H9 (cell line): ENCODE measurements around the gene KRT35. TPM values are rescaled to one million over a fixed set of nuclear protein-coding genes. Genes with fewer than 3 reads are reported as not detected.

Experiments used
- DNase-seq: peaks from one replicate; pipeline ENCODE4 v3.0.0-alpha.2; 2017
- H2AFZ ChIP-seq: one replicate; pipeline ENCODE4 v1.6.1; 2013; ENCODE audit warnings: mild to moderate bottlenecking, low read length, control low read depth, moderate library complexity
- H2AK5ac ChIP-seq: 2 replicates; pipeline ENCODE4 v1.6.1; 2013; ENCODE audit warnings: low read length, control low read depth, mixed read lengths; ENCODE audit not compliant: insufficient read length
- H2BK120ac ChIP-seq: one replicate; pipeline ENCODE4 v1.6.1; 2013; ENCODE audit warnings: low read depth, mild to moderate bottlenecking, low read length, control low read depth, inconsistent platforms; ENCODE audit not compliant: poor library complexity, severe bottlenecking
- H2BK12ac ChIP-seq: 2 replicates; pipeline ENCODE4 v1.6.1; 2013; ENCODE audit warnings: low read length, control low read depth, mixed read lengths, low read depth; ENCODE audit not compliant: insufficient read length
- H2BK15ac ChIP-seq: 2 replicates; pipeline ENCODE4 v1.6.1; 2013; ENCODE audit warnings: low read depth, low read length, control low read depth
- H2BK20ac ChIP-seq: one replicate; pipeline ENCODE4 v1.6.1; 2013; ENCODE audit warnings: low read depth, mild to moderate bottlenecking, low read length, control low read depth, inconsistent platforms; ENCODE audit not compliant: poor library complexity, severe bottlenecking
- H2BK5ac ChIP-seq: 2 replicates; pipeline ENCODE4 v1.6.1; 2013; ENCODE audit warnings: low read length, control low read depth, mixed read lengths; ENCODE audit not compliant: insufficient read length
- H3K14ac ChIP-seq: 2 replicates; pipeline ENCODE4 v1.6.1; 2013; ENCODE audit warnings: low read length, control low read depth; ENCODE audit not compliant: insufficient read depth
- H3K18ac ChIP-seq: 2 replicates; pipeline ENCODE4 v1.6.1; 2013; ENCODE audit warnings: low read depth, mild to moderate bottlenecking, mixed read lengths, low read length, control low read depth; ENCODE audit not compliant: insufficient read length
- H3K23ac ChIP-seq: 2 replicates; pipeline ENCODE4 v1.6.1; 2013; ENCODE audit warnings: low read length, control low read depth, mixed read lengths, low read depth; ENCODE audit not compliant: insufficient read length
- H3K23me2 ChIP-seq: 2 replicates; pipeline ENCODE4 v1.6.1; 2013; ENCODE audit warnings: low read depth, mild to moderate bottlenecking, mixed read lengths, low read length, control low read depth; ENCODE audit not compliant: insufficient read length, poor library complexity, severe bottlenecking
- H3K27ac ChIP-seq: 2 replicates; pipeline ENCODE4 v1.5.1; 2013; ENCODE audit warnings: low read length, control low read depth, mixed read lengths, low read depth; ENCODE audit not compliant: insufficient read length
- H3K27me3 ChIP-seq: 2 replicates; pipeline ENCODE4 v1.6.1; 2013; ENCODE audit warnings: low read length, control low read depth, inconsistent platforms; ENCODE audit not compliant: insufficient read depth
- H3K4ac ChIP-seq: 2 replicates; pipeline ENCODE4 v1.6.1; 2013; ENCODE audit warnings: low read depth, mild to moderate bottlenecking, control low read depth, inconsistent platforms, low read length, moderate library complexity
- H3K4me1 ChIP-seq: 2 replicates; pipeline ENCODE4 v1.6.1; 2013; ENCODE audit warnings: low read length, control low read depth, inconsistent platforms; ENCODE audit not compliant: insufficient read depth
- H3K4me2 ChIP-seq: 2 replicates; pipeline ENCODE4 v1.6.1; 2013; ENCODE audit warnings: low read length, control low read depth, mixed read lengths; ENCODE audit not compliant: insufficient read length, insufficient read depth
- H3K56ac ChIP-seq: 2 replicates; pipeline ENCODE4 v1.6.1; 2013; ENCODE audit warnings: low read depth, mild to moderate bottlenecking, mixed read lengths, low read length, control low read depth; ENCODE audit not compliant: insufficient read length
- H3K79me1 ChIP-seq: 2 replicates; pipeline ENCODE4 v1.6.1; 2013; ENCODE audit warnings: low read depth, mild to moderate bottlenecking, moderate library complexity, low read length, control low read depth, inconsistent platforms; ENCODE audit not compliant: insufficient read depth, poor library complexity, severe bottlenecking
- H3K79me2 ChIP-seq: 2 replicates; pipeline ENCODE4 v1.6.1; 2013; ENCODE audit warnings: low read length, control low read depth, inconsistent platforms; ENCODE audit not compliant: insufficient read depth
- H3K9ac ChIP-seq: 2 replicates; pipeline ENCODE4 v1.6.1; 2013; ENCODE audit warnings: low read length, control low read depth, mixed read lengths; ENCODE audit not compliant: insufficient read length; ENCODE audit errors: extremely low read depth
- H3K9me3 ChIP-seq: one replicate; pipeline ENCODE4 v1.6.1; 2013; ENCODE audit warnings: low read depth, low read length, inconsistent platforms; ENCODE audit not compliant: control insufficient read depth
- H3T11ph ChIP-seq: one replicate; pipeline ENCODE4 v1.6.1; 2013; ENCODE audit warnings: mild to moderate bottlenecking, low read length, control low read depth, inconsistent platforms
- H4K20me1 ChIP-seq: one replicate; pipeline ENCODE4 v1.6.1; 2013; ENCODE audit not compliant: control insufficient read depth, insufficient read length, insufficient read depth
- H4K5ac ChIP-seq: 2 replicates; pipeline ENCODE4 v1.6.1; 2013; ENCODE audit warnings: low read depth, mild to moderate bottlenecking, mixed read lengths, low read length, control low read depth; ENCODE audit not compliant: insufficient read length
- H4K8ac ChIP-seq: replicated peaks from 2 replicates; pipeline ENCODE4 v1.6.1; 2013; ENCODE audit warnings: low read length, control low read depth, mixed read lengths, low read depth; ENCODE audit not compliant: insufficient read length
- H4K91ac ChIP-seq: 2 replicates; pipeline ENCODE4 v1.6.1; 2013; ENCODE audit warnings: low read depth, mild to moderate bottlenecking, moderate library complexity, mixed read lengths, low read length, control low read depth; ENCODE audit not compliant: insufficient read length
- H3K27ac Mint-ChIP-seq, 3 experiments: 2 replicates in 2 of 3; 3 replicates in 1 of 3; pipeline ENCODE4 v1.8.0; 2020 to 2021; ENCODE audit warnings: mixed read lengths in 3 of 3, mild to moderate bottlenecking in 1 of 3, moderate library complexity in 1 of 3
- H3K27me3 Mint-ChIP-seq: 2 replicates; pipeline ENCODE4 v1.8.0; 2021; ENCODE audit warnings: low read depth, mild to moderate bottlenecking, moderate library complexity, mixed read lengths
- H3K36me3 Mint-ChIP-seq, 3 experiments: 2 replicates in 2 of 3; 3 replicates in 1 of 3; pipeline ENCODE4 v1.8.0; 2020 to 2021; ENCODE audit warnings: low read depth in 3 of 3, mixed read lengths in 3 of 3; ENCODE audit not compliant: insufficient read depth in 1 of 3
- H3K4me1 Mint-ChIP-seq, 2 experiments: 2 replicates each; pipeline ENCODE4 v1.8.0; 2020; ENCODE audit warnings: mixed read lengths in 2 of 2
- H3K4me3 Mint-ChIP-seq, 2 experiments: 2 replicates in 1 of 2; 3 replicates in 1 of 2; pipeline ENCODE4 v1.8.0; 2020 to 2021; ENCODE audit warnings: mild to moderate bottlenecking in 2 of 2, mixed read lengths in 2 of 2, moderate library complexity in 1 of 2
- H3K9me3 Mint-ChIP-seq, 2 experiments: 2 replicates in 1 of 2; 3 replicates in 1 of 2; pipeline ENCODE4 v1.8.0; 2020; ENCODE audit warnings: mild to moderate bottlenecking in 2 of 2, mixed read lengths in 2 of 2, moderate library complexity in 1 of 2
- WGBS: extraction: QIAGEN DNeasy Blood & Tissue Kit; methylation state at CpG from one replicate; pipeline ENCODE4 v1.1.7; 2013; ENCODE audit warnings: missing lambda C conversion rate, low lambda C conversion rate, mixed read lengths; ENCODE audit not compliant: insufficient read length; ENCODE audit errors: extremely low coverage; 5-methylcytosine and 5-hydroxymethylcytosine counted together
- total RNA-seq: library from RNA; stranded (reverse); gene quantifications from 2 replicates; pipeline ENCODE4 v1.2.1, GENCODE V29; 2021
- TF ChIP-seq, protein P1 (sequence below): fragments of 200-600 bp; sonication (generic); conservative IDR thresholded peaks from 3 replicates; pipeline ENCODE4 v1.8.0; 2021; ENCODE audit warnings: antibody characterized with exemption, mild to moderate bottlenecking

KRT35 gene
- total RNA-seq, 1 experiment from 2014 or later, result not detected

DNA sequence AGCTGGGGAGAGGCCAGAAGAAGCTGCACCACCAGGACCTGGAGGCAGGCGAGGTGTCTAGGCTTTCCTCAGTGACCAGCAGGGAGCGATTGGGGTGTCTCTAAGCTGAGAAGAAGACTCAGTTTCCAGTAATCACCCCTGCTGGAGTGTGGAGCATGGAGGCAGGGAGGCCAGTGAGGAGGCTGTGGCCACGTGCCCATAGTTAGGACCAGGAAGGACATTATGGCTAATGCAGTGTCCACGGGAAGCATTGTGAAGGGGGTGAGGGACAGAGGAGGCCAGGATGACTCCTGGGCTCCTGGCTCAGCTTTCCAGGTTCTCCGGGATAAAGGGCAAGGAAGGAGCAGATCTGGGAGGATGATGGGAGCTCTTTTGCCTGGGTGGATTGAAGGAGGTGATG is 18.8 kb upstream of the KRT35 start:
- Histone ChIP-seq H3K18ac (no peak overlapping the region), H3K23me2 (no peaks in the 10 kb centered on the region), H2BK20ac (no peak overlapping the region), H3K27me3 (no peaks in the 10 kb centered on the region), H4K5ac (no peak overlapping the region), H3K4ac (no peak overlapping the region), H2AK5ac (no peak overlapping the region), H3K4me2 (no peak overlapping the region), H2BK12ac (no peak overlapping the region), H3K56ac (no peak overlapping the region), H4K20me1 (no peaks in the 10 kb centered on the region), H3T11ph (no peak overlapping the region), H3K79me2 (no peaks in the 10 kb centered on the region), H2BK120ac (no peak overlapping the region), H3K14ac (peak overlapping the region; percentile 32), H4K8ac (no peak overlapping the region), H3K27ac (no peak overlapping the region), H3K9me3 (no peaks in the 10 kb centered on the region), H3K23ac (no peak overlapping the region), H3K79me1 (no peaks in the 10 kb centered on the region), H2BK15ac (no peak overlapping the region), H3K9ac (no peak overlapping the region), H2BK5ac (no peak overlapping the region), H4K91ac (no peak overlapping the region), H2AFZ (no peak overlapping the region), H3K4me1 (peaks cover 3% of the 10 kb centered on the region; the same call in 1 of the 2 replicates)
- Mint-ChIP-seq H3K27me3 (peaks cover 4% of the 10 kb centered on the region), H3K9me3 (no peaks in the 10 kb centered on the region), H3K36me3 (no peaks in the 10 kb centered on the region), H3K27ac (0 out of 7 replicates have a peak overlapping the region, but pooled peaks of 1 of the 3 experiments have one; percentile 3), H3K4me3 (no peak overlapping the region; a peak in 1 of 5 replicates), H3K4me1 (peaks cover 39 to 43% of the 10 kb centered on the region in 2 experiments)
- TF ChIP-seq, protein P1, sequence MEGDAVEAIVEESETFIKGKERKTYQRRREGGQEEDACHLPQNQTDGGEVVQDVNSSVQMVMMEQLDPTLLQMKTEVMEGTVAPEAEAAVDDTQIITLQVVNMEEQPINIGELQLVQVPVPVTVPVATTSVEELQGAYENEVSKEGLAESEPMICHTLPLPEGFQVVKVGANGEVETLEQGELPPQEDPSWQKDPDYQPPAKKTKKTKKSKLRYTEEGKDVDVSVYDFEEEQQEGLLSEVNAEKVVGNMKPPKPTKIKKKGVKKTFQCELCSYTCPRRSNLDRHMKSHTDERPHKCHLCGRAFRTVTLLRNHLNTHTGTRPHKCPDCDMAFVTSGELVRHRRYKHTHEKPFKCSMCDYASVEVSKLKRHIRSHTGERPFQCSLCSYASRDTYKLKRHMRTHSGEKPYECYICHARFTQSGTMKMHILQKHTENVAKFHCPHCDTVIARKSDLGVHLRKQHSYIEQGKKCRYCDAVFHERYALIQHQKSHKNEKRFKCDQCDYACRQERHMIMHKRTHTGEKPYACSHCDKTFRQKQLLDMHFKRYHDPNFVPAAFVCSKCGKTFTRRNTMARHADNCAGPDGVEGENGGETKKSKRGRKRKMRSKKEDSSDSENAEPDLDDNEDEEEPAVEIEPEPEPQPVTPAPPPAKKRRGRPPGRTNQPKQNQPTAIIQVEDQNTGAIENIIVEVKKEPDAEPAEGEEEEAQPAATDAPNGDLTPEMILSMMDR, result no peak
- no peak for DNase-seq
- no CpG with 5 or more reads among the region's 5 CpGs for WGBS
